Endothelial cell of umbilical vein (primary cell): ENCODE results near the gene CKB. TPM values are rescaled to one million over a fixed set of nuclear protein-coding genes. Genes with fewer than 3 reads are reported as not detected.

Experiments
- BruUV-seq: library from RNA; stranded (reverse); fragments of 400-500 nt; replicated peaks from 2 replicates; lab custom pipeline; 2021; lab: Mats Ljungman, UMichigan
- CTCF ChIA-PET: fragments of 300-600, 350-600 bp; sonication (Branson Sonifier 250); formaldehyde crosslinking; loops from one replicate; lab custom pipeline; 2021; ENCODE audit warnings: antibody characterized with exemption, inconsistent platforms; lab: Charles Lee
- POLR2A ChIA-PET: fragments of 300-600, 350-600 bp; sonication (Branson Sonifier 250); formaldehyde crosslinking; loops from one replicate; lab custom pipeline; 2021; ENCODE audit warnings: antibody characterized with exemption, inconsistent platforms; lab: Charles Lee
- DNase-seq: peaks from one replicate; pipeline ENCODE4 v3.0.0-alpha.2; 2011; ENCODE audit warnings: low read depth, low spot score
- FAIRE-seq: peaks from 2 replicates; lab custom pipeline; 2011; peaks lifted over from hg19 to GRCh38; lab: Jason Lieb, UNC
- H2AFZ ChIP-seq: 2 replicates; pipeline ENCODE4 v1.6.0; 2012; ENCODE audit warnings: low read depth, low read length, control low read depth, inconsistent platforms
- H3K27ac ChIP-seq: 2 replicates; pipeline ENCODE4 v1.5.1; 2011; ENCODE audit warnings: low read depth, mild to moderate bottlenecking, control low read depth, low read length, moderate library complexity; ENCODE audit not compliant: insufficient read depth
- H3K27me3 ChIP-seq, 2 experiments: 2 replicates each; pipeline versions ENCODE4 v1.6.0 to v1.6.1; 2011; ENCODE audit warnings: low read length in 2 of 2, mixed read lengths in 1 of 2; ENCODE audit not compliant: control insufficient read depth in 2 of 2, insufficient read depth in 2 of 2
- H3K36me3 ChIP-seq, 2 experiments: 2 replicates in 1 of 2; 3 replicates in 1 of 2; pipeline ENCODE4 v1.5.1; 2011; ENCODE audit warnings: low read length in 2 of 2, mild to moderate bottlenecking in 1 of 2, moderate library complexity in 1 of 2; ENCODE audit not compliant: control insufficient read depth in 2 of 2, insufficient read depth in 2 of 2; ENCODE audit errors: extremely low read depth in 1 of 2
- H3K4me1 ChIP-seq: 3 replicates; pipeline ENCODE4 v1.5.1; 2011; ENCODE audit warnings: mild to moderate bottlenecking, low read length; ENCODE audit not compliant: control insufficient read depth, insufficient read depth; ENCODE audit errors: extremely low read depth
- H3K4me2 ChIP-seq: 2 replicates; pipeline ENCODE4 v1.6.1; 2011; ENCODE audit warnings: low read length, control low read depth, mixed read lengths; ENCODE audit not compliant: insufficient read depth
- H3K4me3 ChIP-seq, 3 experiments: fragments of 200-600 bp in 1 of 3; sonication (generic), shearing (Covaris generic) in 1 of 3; replicated peaks in 1 of 3; 2 replicates each; pipeline ENCODE4 v1.5.1; 2011 to 2016; ENCODE audit warnings: control low read depth in 3 of 3, low read length in 3 of 3, mild to moderate bottlenecking in 2 of 3, inconsistent platforms in 1 of 3, low read depth in 1 of 3, moderate library complexity in 1 of 3; ENCODE audit not compliant: insufficient read depth in 1 of 3
- H3K79me2 ChIP-seq: 2 replicates; pipeline ENCODE4 v1.6.0; 2012; ENCODE audit warnings: low read length, inconsistent platforms; ENCODE audit not compliant: control insufficient read depth, insufficient read depth
- H3K9ac ChIP-seq: replicated peaks from 2 replicates; pipeline ENCODE3; 2011; ENCODE audit warnings: low read length, control low read depth; ENCODE audit not compliant: insufficient read depth; ENCODE audit errors: extremely low read depth
- H3K9me1 ChIP-seq: replicated peaks from 3 replicates; pipeline ENCODE4 v1.6.0; 2011; ENCODE audit warnings: mild to moderate bottlenecking, low read length; ENCODE audit not compliant: control insufficient read depth, insufficient read depth; ENCODE audit errors: extremely low read depth
- H3K9me3 ChIP-seq: replicated peaks from 2 replicates; pipeline ENCODE4 v1.5.1; 2012; ENCODE audit warnings: low read length, inconsistent platforms; ENCODE audit not compliant: control insufficient read depth, insufficient read depth
- H4K20me1 ChIP-seq: replicated peaks from 2 replicates; pipeline ENCODE3; 2011; ENCODE audit warnings: mild to moderate bottlenecking, low read length; ENCODE audit not compliant: control insufficient read depth, insufficient read depth; ENCODE audit errors: extremely low read depth
- EZH2 ChIP-seq: IDR thresholded peaks from 2 replicates; pipeline ENCODE4 v1.6.1; 2012; ENCODE audit warnings: borderline replicate concordance, low read depth, mild to moderate bottlenecking, moderate library complexity, low read length, inconsistent platforms; ENCODE audit not compliant: severe bottlenecking
- FOS ChIP-seq: IDR thresholded peaks from 2 replicates; pipeline ENCODE4 v1.6.1; 2011; ENCODE audit warnings: mild to moderate bottlenecking, low read length, moderate library complexity, borderline replicate concordance; ENCODE audit not compliant: insufficient read depth
- GATA2 ChIP-seq: IDR thresholded peaks from 2 replicates; pipeline ENCODE4 v1.7.0; 2011; ENCODE audit warnings: low read depth, mild to moderate bottlenecking, moderate library complexity, mixed read lengths, low read length; ENCODE audit not compliant: insufficient read length, insufficient read depth
- JUN ChIP-seq: IDR thresholded peaks from 2 replicates; pipeline ENCODE4 v1.6.1; 2011; ENCODE audit warnings: borderline replicate concordance, low read depth; ENCODE audit not compliant: insufficient read length, insufficient read depth
- MAX ChIP-seq: IDR thresholded peaks from 2 replicates; pipeline ENCODE4 v1.6.1; 2011; ENCODE audit not compliant: insufficient read depth, insufficient read length
- MYC ChIP-seq: IDR thresholded peaks from one replicate; pipeline ENCODE4 v1.6.1; 2011; ENCODE audit warnings: mild to moderate bottlenecking, low read depth, low read length
- POLR2A ChIP-seq: IDR thresholded peaks from 2 replicates; pipeline ENCODE4 v1.6.1; 2012; ENCODE audit warnings: low read depth, mild to moderate bottlenecking, control low read depth, low read length
- POLR2AphosphoS5 ChIP-seq: IDR thresholded peaks from 2 replicates; pipeline ENCODE4 v1.6.1; 2012; ENCODE audit warnings: low read depth, mild to moderate bottlenecking, control low read depth, low read length, moderate library complexity; ENCODE audit not compliant: insufficient read depth
- dilution Hi-C: fragments of 300-500 bp; cut with MboI; formaldehyde crosslinking; loops from one replicate; pipeline ENCODE4 v1.15.0; 2019; ENCODE audit warnings: low sequenced_read_pairs; ENCODE audit not compliant: extremely low pct_ligation_motif_present
- intact Hi-C: fragments of 100-400 bp; cut with micrococcal nuclease; formaldehyde crosslinking; loops from one replicate; pipeline ENCODE4 v1.10.0; 2022
- polyA plus RNA-seq, 4 experiments: library from polyadenylated mRNA; depleted of rRNA in 3 of 4; stranded (reverse) in 3 of 4; unstranded in 1 of 4; fragments of >200 nt; gene quantifications; 2 replicates each; pipeline versions ENCODE4 v1.2.1 to v1.2.3, GENCODE V29; 2011 to 2012; ENCODE audit warnings: missing spikeins in 1 of 4
- total RNA-seq: library from RNA; stranded (reverse); gene quantifications from 2 replicates; pipeline ENCODE4 v1.2.3, GENCODE V29; 2021
- TF ChIP-seq, protein P1 (sequence below), 2 donors: IDR thresholded peaks; 1 replicate in 1 of 2; 2 replicates in 1 of 2; pipeline ENCODE4 v1.5.1; 2011; ENCODE audit warnings: low read length in 2 of 2, mild to moderate bottlenecking in 2 of 2, moderate library complexity in 2 of 2, control low read depth in 1 of 2, inconsistent platforms in 1 of 2, low read depth in 1 of 2; ENCODE audit not compliant: insufficient read depth in 1 of 2; ENCODE audit errors: extremely low read depth in 1 of 2

The CKB gene
- total and polyA plus RNA-seq, 2 donors (not counting 3 experiments of a cell fraction or from before 2014, with no cell fraction given): 4.0 to 6.9 TPM

GRCh38 chr14:103569408-103569807, 46.8 kb upstream of the CKB start:
- Histone ChIP-seq H3K9me1 (no peaks in the 10 kb centered on the region), H3K27me3 (no peaks in the 10 kb centered on the region), H3K9me3 (no peaks in the 10 kb centered on the region), H3K27ac (peak overlapping the region; percentile 28), H2AFZ (no peak overlapping the region), H4K20me1 (no peaks in the 10 kb centered on the region), H3K79me2 (peaks cover 54% of the 10 kb centered on the region), H3K4me3 (no peak overlapping the region), H3K4me1 (peaks cover 11% of the 10 kb centered on the region), H3K36me3 (peaks cover 2 to 3% of the 10 kb centered on the region in 2 experiments), H3K4me2 (peak overlapping the region; percentile 45), H3K9ac (no peak overlapping the region)
- ChIA-PET POLR2A (interaction anchor here (0.5 kb wide), 1 partner anchor 62 kb away, joined by 5 read pairs; no protein-coding TSS in a partner anchor), CTCF (interaction anchor here (1.3 kb wide), 1 partner anchor 111 kb away, joined by 4 read pairs; no protein-coding TSS in a partner anchor)
- FAIRE-seq: no peak
- BruUV-seq: no TSS peak
- no peak for DNase-seq
- TF ChIP-seq POLR2A: no peak
- TF ChIP-seq JUN: no peak
- no peak for TF ChIP-seq GATA2
- TF ChIP-seq, protein P1, sequence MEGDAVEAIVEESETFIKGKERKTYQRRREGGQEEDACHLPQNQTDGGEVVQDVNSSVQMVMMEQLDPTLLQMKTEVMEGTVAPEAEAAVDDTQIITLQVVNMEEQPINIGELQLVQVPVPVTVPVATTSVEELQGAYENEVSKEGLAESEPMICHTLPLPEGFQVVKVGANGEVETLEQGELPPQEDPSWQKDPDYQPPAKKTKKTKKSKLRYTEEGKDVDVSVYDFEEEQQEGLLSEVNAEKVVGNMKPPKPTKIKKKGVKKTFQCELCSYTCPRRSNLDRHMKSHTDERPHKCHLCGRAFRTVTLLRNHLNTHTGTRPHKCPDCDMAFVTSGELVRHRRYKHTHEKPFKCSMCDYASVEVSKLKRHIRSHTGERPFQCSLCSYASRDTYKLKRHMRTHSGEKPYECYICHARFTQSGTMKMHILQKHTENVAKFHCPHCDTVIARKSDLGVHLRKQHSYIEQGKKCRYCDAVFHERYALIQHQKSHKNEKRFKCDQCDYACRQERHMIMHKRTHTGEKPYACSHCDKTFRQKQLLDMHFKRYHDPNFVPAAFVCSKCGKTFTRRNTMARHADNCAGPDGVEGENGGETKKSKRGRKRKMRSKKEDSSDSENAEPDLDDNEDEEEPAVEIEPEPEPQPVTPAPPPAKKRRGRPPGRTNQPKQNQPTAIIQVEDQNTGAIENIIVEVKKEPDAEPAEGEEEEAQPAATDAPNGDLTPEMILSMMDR (IDR thresholded peaks at IDR 0.05; ENCODE audit: extremely low read depth in 1 of 2, insufficient read depth in 1 of 2, low read depth in 1 of 2, low read length in 2 of 2): no peak
- TF ChIP-seq MAX: no peak
- TF ChIP-seq FOS: no peak
- TF ChIP-seq MYC: no peak
- TF ChIP-seq POLR2AphosphoS5: no peak
- TF ChIP-seq EZH2: no peak
- intact Hi-C loops (no loop called here), dilution Hi-C loops (no loop called here)
